22Rv1 (cell line): Measurements from ENCODE around the gene CCRL2.

ENCODE experiments used
- CTCF ChIP-seq: fragments of 450-650 bp; IDR thresholded peaks from 2 replicates; pipeline ENCODE4 v1.5.1; 2017; ENCODE audit warnings: mild to moderate bottlenecking
- ZFX ChIP-seq: fragments of 450-650 bp; IDR thresholded peaks from 2 replicates; pipeline ENCODE4 v1.6.1; 2017; ENCODE audit warnings: antibody characterized with exemption, borderline replicate concordance

- TF ChIP-seq CTCF (no peak), ZFX (no peak)
Measured at GRCh38 chr3:46456118-46456517, 49.1 kb downstream of the CCRL2 start.
